ENCODE data around the gene MAS1L. TPM values are rescaled to one million over a fixed set of nuclear protein-coding genes. Genes with fewer than 3 reads are reported as not detected.

Gene MAS1L
- polyA plus RNA-seq, 2 of the 4 experiments (the other 2 are of a cell fraction) = not detected

- no peak overlapping the region for H3K27ac ChIP-seq
- WGBS (ENCODE audit: missing lambda C conversion rate) = 41% methylated on average over 4 of the region's 4 CpGs
- CTCF ChIA-PET = no interaction called here
- DNase-seq (ENCODE audit: low read depth in 1 of 2, low spot score in 1 of 2) (no peak), FAIRE-seq (no peak), ATAC-seq (no peak)
- TF ChIP-seq SMC3 (IDR thresholded peaks at IDR 0.05) = no peak
- TF ChIP-seq POLR2A (IDR thresholded peaks at IDR 0.05; ENCODE audit: low read length) = no peak
- TF ChIP-seq ESRRA (IDR thresholded peaks at IDR 0.05; ENCODE audit: borderline replicate concordance, low read length) = no peak
- TF ChIP-seq HDAC2 (IDR thresholded peaks at IDR 0.05) = no peak
- TF ChIP-seq CHD4 (IDR thresholded peaks at IDR 0.05; ENCODE audit: borderline replicate concordance) = no peak
- no peak for TF ChIP-seq HES2 (IDR thresholded peaks at IDR 0.05)
- TF ChIP-seq CTCF (IDR thresholded peaks at IDR 0.05) = no peak
- no peak for TF ChIP-seq FOXS1 (CRISPR knock-in tag; IDR thresholded peaks at IDR 0.05)
- no peak for TF ChIP-seq NPAS2 (CRISPR knock-in tag; IDR thresholded peaks at IDR 0.05; ENCODE audit: borderline replicate concordance)
- TF ChIP-seq TP53 (CRISPR knock-in tag; IDR thresholded peaks at IDR 0.05) = no peak
- TF ChIP-seq PBX3 (IDR thresholded peaks at IDR 0.05) = no peak
- TF ChIP-seq E2F6 (IDR thresholded peaks at IDR 0.05; ENCODE audit: borderline replicate concordance, low read depth) = no peak
- TF ChIP-seq KDM1A (IDR thresholded peaks at IDR 0.05; ENCODE audit: low read depth) = no peak
- no peak for TF ChIP-seq EHMT2 (IDR thresholded peaks at IDR 0.05; ENCODE audit: low read depth)
- no peak for TF ChIP-seq HOXB13 (CRISPR knock-in tag; IDR thresholded peaks at IDR 0.05; ENCODE audit: low read depth)
- no peak for TF ChIP-seq NFE2L2 (conservative IDR thresholded peaks at IDR 0.05; ENCODE audit: low read length)
- TF ChIP-seq CBX8 (IDR thresholded peaks at IDR 0.05) = no peak
- TF ChIP-seq CHD2 (IDR thresholded peaks at IDR 0.05; ENCODE audit: low read length, partially characterized antibody) = no peak
- no peak for TF ChIP-seq SREBF2 (IDR thresholded peaks at IDR 0.05)
- H3K9me3 ChIP-seq = no peaks in the 10 kb centered on the region
- POLR2A ChIA-PET = no interaction called here
- no peaks in the 10 kb centered on the region for H3K4me1 ChIP-seq
- H3K4me2 ChIP-seq = no peak overlapping the region
- no peak overlapping the region for H3K4me3 ChIP-seq
Observed at GRCh38 chr6:29520232-29520631, 32.5 kb upstream of the MAS1L start.

GRCh38 chr6:29519291-29520010, 31.7 kb upstream of the MAS1L start:
- POLR2A ChIA-PET = no interaction called here
- FAIRE-seq = no peak
- no peak overlapping the region for H3K4me3 ChIP-seq
- 10% methylated on average over 5 of the region's 6 CpGs for WGBS (ENCODE audit: missing lambda C conversion rate)
- no peak for DNase-seq (ENCODE audit: low read depth in 1 of 2, low spot score in 1 of 2)
- TF ChIP-seq HOXB13 (CRISPR knock-in tag; IDR thresholded peaks at IDR 0.05; ENCODE audit: low read depth) = no peak
- TF ChIP-seq GATA3 (IDR thresholded peaks at IDR 0.05; ENCODE audit: borderline replicate concordance) = no peak
- TF ChIP-seq REST (IDR thresholded peaks at IDR 0.05) = no peak
- no peak for TF ChIP-seq CBX8 (IDR thresholded peaks at IDR 0.05)
- TF ChIP-seq JUNB (IDR thresholded peaks at IDR 0.05) = no peak
- no peak for TF ChIP-seq FOSL2 (IDR thresholded peaks at IDR 0.05)
- TF ChIP-seq FOSL2 (CRISPR knock-in tag; IDR thresholded peaks at IDR 0.05) = no peak
- no peak for TF ChIP-seq FOXS1 (CRISPR knock-in tag; IDR thresholded peaks at IDR 0.05)
- no peak for TF ChIP-seq KDM5A (IDR thresholded peaks at IDR 0.05)
- TF ChIP-seq KDM1A (IDR thresholded peaks at IDR 0.05; ENCODE audit: low read depth) = no peak
- no peak for TF ChIP-seq TFCP2L1 (CRISPR knock-in tag; IDR thresholded peaks at IDR 0.05)
- TF ChIP-seq CHD4 (IDR thresholded peaks at IDR 0.05; ENCODE audit: borderline replicate concordance) = no peak
- TF ChIP-seq BHLHE40 (IDR thresholded peaks at IDR 0.05; ENCODE audit: low read depth, low read length) = no peak
- TF ChIP-seq PBX3 (IDR thresholded peaks at IDR 0.05) = no peak
- no peak for TF ChIP-seq HOXA7 (CRISPR knock-in tag; IDR thresholded peaks at IDR 0.05)
- no peak for TF ChIP-seq CBX2 (IDR thresholded peaks at IDR 0.05; ENCODE audit: borderline replicate concordance, low read depth)
- no peak for TF ChIP-seq NFE2L2 (conservative IDR thresholded peaks at IDR 0.05; ENCODE audit: low read length)
- no peak for TF ChIP-seq ZC3H11A (IDR thresholded peaks at IDR 0.05)
- TF ChIP-seq TP53 (CRISPR knock-in tag; IDR thresholded peaks at IDR 0.05) = no peak
- no peak overlapping the region for H3K27ac ChIP-seq
- CTCF ChIA-PET = no interaction called here
- H3K4me1 ChIP-seq = no peaks in the 10 kb centered on the region
- no peak for ATAC-seq
- H3K4me2 ChIP-seq = no peak overlapping the region
- no peaks in the 10 kb centered on the region for H3K9me3 ChIP-seq

All from A549 (cell line).